ENCODE data around the gene MAP7. TPM values are rescaled to one million over a fixed set of nuclear protein-coding genes. Genes with fewer than 3 reads are reported as not detected.

MAP7 gene
- total and polyA plus RNA-seq, 7 donors, result 1.2 to 33.5 (median 3.3) TPM

- TF ChIP-seq CTCF (IDR thresholded peaks at IDR 0.05), result no peak
- no peaks in the 10 kb centered on the region for H3K9me3 ChIP-seq
- WGBS, 2 donors, result 90 to 93% methylated on average over 8 of the region's 8 CpGs
- H3K4me3 ChIP-seq, result no peak overlapping the region
- no peaks in the 10 kb centered on the region for H3K4me1 ChIP-seq
- H3K27me3 ChIP-seq, result no peaks in the 10 kb centered on the region
- intact Hi-C loops (cut with DNase I), result no loop called here
- no peak overlapping the region for H3K27ac ChIP-seq
- H3K36me3 ChIP-seq, result no peaks in the 10 kb centered on the region
- no peak for DNase-seq
Measured at GRCh38 chr6:136535880-136536650, 14.2 kb downstream of the MAP7 start.

GRCh38 chr6:136535017-136535765 lies 15.0 kb downstream of the MAP7 start:
- H3K36me3 ChIP-seq, result no peaks in the 10 kb centered on the region
- no peaks in the 10 kb centered on the region for H3K4me1 ChIP-seq
- intact Hi-C loops (cut with DNase I), result no loop called here
- no peak for TF ChIP-seq POLR2AphosphoS5 (IDR thresholded peaks at IDR 0.05)
- no peak for TF ChIP-seq EP300 (IDR thresholded peaks at IDR 0.05)
- no peak for TF ChIP-seq POLR2A (IDR thresholded peaks at IDR 0.05)
- TF ChIP-seq CTCF (IDR thresholded peaks at IDR 0.05), result no peak
- no peaks in the 10 kb centered on the region for H3K27me3 ChIP-seq
- WGBS, 2 donors, result 69 to 86% methylated on average over 5 of the region's 5 CpGs
- H3K27ac ChIP-seq, result no peak overlapping the region
- no peak overlapping the region for H3K4me3 ChIP-seq
- no peak for DNase-seq
- no peaks in the 10 kb centered on the region for H3K9me3 ChIP-seq

GRCh38 chr6:136534268-136534667 lies 16.0 kb downstream of the MAP7 start:
- no peaks in the 10 kb centered on the region for H3K9me3 ChIP-seq
- 94 to 96% methylated on average over 3 of the region's 3 CpGs for WGBS, 2 donors
- no peak for DNase-seq
- intact Hi-C loops (cut with DNase I), result no loop called here
- no peak for TF ChIP-seq POLR2A (IDR thresholded peaks at IDR 0.05)
- no peaks in the 10 kb centered on the region for H3K27me3 ChIP-seq
- H3K4me3 ChIP-seq, result no peak overlapping the region
- no peaks in the 10 kb centered on the region for H3K36me3 ChIP-seq
- no peaks in the 10 kb centered on the region for H3K4me1 ChIP-seq
- no peak overlapping the region for H3K27ac ChIP-seq

GRCh38 chr6:136533487-136533886 lies 16.7 kb downstream of the MAP7 start:
- WGBS, 2 donors, result 43 to 56% methylated on average over 5 of the region's 5 CpGs
- no peak overlapping the region for H3K27ac ChIP-seq
- H3K36me3 ChIP-seq, result no peaks in the 10 kb centered on the region
- no peaks in the 10 kb centered on the region for H3K9me3 ChIP-seq
- intact Hi-C loops (cut with DNase I), result no loop called here
- H3K4me3 ChIP-seq, result no peak overlapping the region
- TF ChIP-seq POLR2A (IDR thresholded peaks at IDR 0.05), result no peak
- no peak for TF ChIP-seq CTCF (IDR thresholded peaks at IDR 0.05)
- no peak for TF ChIP-seq POLR2AphosphoS5 (IDR thresholded peaks at IDR 0.05)
- TF ChIP-seq EP300 (IDR thresholded peaks at IDR 0.05), result no peak
- DNase-seq, result no peak
- no peaks in the 10 kb centered on the region for H3K4me1 ChIP-seq
- H3K27me3 ChIP-seq, result no peaks in the 10 kb centered on the region

- TF ChIP-seq POLR2A (IDR thresholded peaks at IDR 0.05) (no peak), EP300 (IDR thresholded peaks at IDR 0.05) (no peak), POLR2AphosphoS5 (IDR thresholded peaks at IDR 0.05) (no peak), CTCF (IDR thresholded peaks at IDR 0.05) (no peak)
- Histone ChIP-seq H3K27ac (no peak overlapping the region), H3K4me1 (no peaks in the 10 kb centered on the region), H3K36me3 (no peaks in the 10 kb centered on the region), H3K27me3 (peaks cover 0 to 3% (median 0%) of the 10 kb centered on the region in 3 donors), H3K4me3 (no peak overlapping the region), H3K9me3 (no peaks in the 10 kb centered on the region)
- 91 to 96% methylated on average over 6 of the region's 6 CpGs for WGBS, 2 donors
- no peak for DNase-seq
- intact Hi-C loops (cut with DNase I), result no loop called here
Measured at GRCh38 chr6:136532030-136532429, 18.2 kb downstream of the MAP7 start.
